HepG2 (cell line): ENCODE results near the gene SPTBN5. TPM values are rescaled to one million over a fixed set of nuclear protein-coding genes. Genes with fewer than 3 reads are reported as not detected.

ENCODE experiments used
- ATAC-seq: fragments of 200-7000 bp; cut with Tn5 transposase; 3 replicates; pipeline ENCODE4 v1.9.1; 2020; ENCODE audit warnings: mild to moderate bottlenecking, moderate library complexity
- BruUV-seq: library from RNA; stranded (reverse); fragments of 400-500 nt; replicated peaks from 2 replicates; lab custom pipeline; 2021; lab: Mats Ljungman, UMichigan
- CTCF ChIA-PET: fragments of 300-600 bp; formaldehyde crosslinking; extraction: SDS; loops from one replicate; lab custom pipeline; 2021; ENCODE audit warnings: low total read pairs, inconsistent platforms, low intra/inter-chr PET ratio; lab: Yijun Ruan, JAX
- POLR2A ChIA-PET: fragments of 350-600 bp; sonication (Branson Sonifier 250); formaldehyde crosslinking; loops from one replicate; lab custom pipeline; 2020; ENCODE audit warnings: antibody characterized with exemption, inconsistent platforms; lab: Yijun Ruan, JAX
- DNase-seq: peaks from one replicate; pipeline ENCODE4 v3.0.0-alpha.2; 2015; ENCODE audit warnings: low spot score
- FAIRE-seq: peaks from 3 replicates; lab custom pipeline; 2011; peaks lifted over from hg19 to GRCh38; lab: Jason Lieb, UNC
- H2AFZ ChIP-seq: one replicate; pipeline ENCODE4 v1.6.1; 2011; ENCODE audit warnings: low read length, inconsistent platforms
- H3K27ac ChIP-seq: fragments of 300-600 bp; 3 replicates; pipeline ENCODE4 v1.8.0; 2011; ENCODE audit warnings: mixed run types, mild to moderate bottlenecking, mixed read lengths, low read length, inconsistent platforms; ENCODE audit not compliant: insufficient read depth; ENCODE audit errors: extremely low read length
- H3K27me3 ChIP-seq, 2 experiments: fragments of 200-600 bp in 1 of 2; 2 replicates in 1 of 2; 3 replicates in 1 of 2; pipeline versions ENCODE4 v1.6.0 to v1.8.0; 2011; ENCODE audit warnings: low read length in 2 of 2, mild to moderate bottlenecking in 2 of 2, moderate library complexity in 2 of 2, inconsistent platforms in 1 of 2; ENCODE audit not compliant: insufficient read depth in 2 of 2, control insufficient read depth in 1 of 2
- H3K36me3 ChIP-seq, 2 experiments: fragments of 200-600 bp in 1 of 2; replicated peaks in 1 of 2; 2 replicates in 1 of 2; 3 replicates in 1 of 2; pipeline versions ENCODE4 v1.5.1 to v1.8.0; 2011; ENCODE audit warnings: low read length in 2 of 2, inconsistent platforms in 1 of 2; ENCODE audit not compliant: insufficient read depth in 2 of 2, control insufficient read depth in 1 of 2
- H3K4me1 ChIP-seq: 2 replicates; pipeline ENCODE4 v1.5.1; 2012; ENCODE audit warnings: low read length, inconsistent platforms; ENCODE audit not compliant: insufficient read depth
- H3K4me2 ChIP-seq: 2 replicates; pipeline ENCODE4 v1.6.0; 2011; ENCODE audit warnings: low read depth, low read length, inconsistent platforms
- H3K4me3 ChIP-seq, 3 experiments: fragments of 200-600 bp in 1 of 3; sonication (generic), shearing (Covaris generic) in 1 of 3; replicated peaks in 1 of 3; 2 replicates each; pipeline ENCODE4 v1.5.1; 2011 to 2016; ENCODE audit warnings: low read length in 3 of 3, inconsistent platforms in 2 of 3, low read depth in 2 of 3, mild to moderate bottlenecking in 2 of 3, control low read depth in 1 of 3, mixed read lengths in 1 of 3; ENCODE audit not compliant: insufficient read depth in 1 of 3
- H3K79me2 ChIP-seq: one replicate; pipeline ENCODE4 v1.6.1; 2011; ENCODE audit warnings: low read length, inconsistent platforms; ENCODE audit not compliant: insufficient read depth
- H3K9ac ChIP-seq: 2 replicates; pipeline ENCODE4 v1.6.0; 2011; ENCODE audit warnings: mild to moderate bottlenecking, low read depth, low read length, inconsistent platforms; ENCODE audit not compliant: insufficient read depth
- H3K9me3 ChIP-seq: 2 replicates; pipeline ENCODE4 v1.5.1; 2012; ENCODE audit warnings: mild to moderate bottlenecking, low read length
- H4K20me1 ChIP-seq: 2 replicates; pipeline ENCODE4 v1.6.0; 2011; ENCODE audit warnings: inconsistent platforms, mild to moderate bottlenecking, low read length, moderate library complexity; ENCODE audit not compliant: insufficient read depth
- KDM3A ChIP-seq: IDR thresholded peaks from 2 replicates; pipeline ENCODE4 v1.6.1; 2018; ENCODE audit warnings: low read depth, missing compliant biosample characterization
- NCOA5 ChIP-seq: sonication (generic); formaldehyde crosslinking; IDR thresholded peaks from 2 replicates; pipeline ENCODE4 v1.4.0; 2020; ENCODE audit warnings: missing genetic modification reagents
- PAF1 ChIP-seq: IDR thresholded peaks from 2 replicates; pipeline ENCODE4 v1.6.1; 2016; ENCODE audit warnings: missing genetic modification reagents, missing compliant biosample characterization
- RBM39 ChIP-seq: fragments of 200-400 bp; formaldehyde crosslinking; IDR thresholded peaks from one replicate; pipeline ENCODE4 v1.6.1; 2018; ENCODE audit warnings: antibody characterized with exemption, mild to moderate bottlenecking, low read depth, low read length; ENCODE audit not compliant: poor library complexity, severe bottlenecking
- SMAD1 ChIP-seq: sonication (generic); formaldehyde crosslinking; IDR thresholded peaks from 2 replicates; pipeline ENCODE4 v1.4.0; 2020; ENCODE audit warnings: missing genetic modification reagents, low read depth, mild to moderate bottlenecking, borderline replicate concordance
- TCF7 ChIP-seq: sonication (generic); IDR thresholded peaks from 2 replicates; pipeline ENCODE4 v1.6.1; 2016; ENCODE audit warnings: antibody characterized with exemption, low read depth
- TCF7L2 ChIP-seq: IDR thresholded peaks from 2 replicates; pipeline ENCODE4 v1.6.1; 2011; ENCODE audit warnings: mild to moderate bottlenecking, low read depth, low read length, moderate library complexity
- TOE1 ChIP-seq: sonication (generic); formaldehyde crosslinking; IDR thresholded peaks from 2 replicates; pipeline ENCODE4 v1.4.0; 2020; ENCODE audit warnings: mild to moderate bottlenecking, missing genetic modification reagents
- TSC22D2 ChIP-seq: sonication (generic); formaldehyde crosslinking; IDR thresholded peaks from 2 replicates; pipeline ENCODE4 v1.5.1; 2020; ENCODE audit warnings: missing genetic modification reagents, mild to moderate bottlenecking, borderline replicate concordance
- ZNF230 ChIP-seq: sonication (generic); formaldehyde crosslinking; IDR thresholded peaks from 2 replicates; pipeline ENCODE4 v1.4.0; 2020; ENCODE audit warnings: mild to moderate bottlenecking, missing genetic modification reagents
- ZNF331 ChIP-seq: sonication (generic); formaldehyde crosslinking; IDR thresholded peaks from 2 replicates; pipeline ENCODE4 v1.4.0; 2020; ENCODE audit warnings: missing genetic modification reagents
- ZNF816 ChIP-seq: sonication (generic); formaldehyde crosslinking; IDR thresholded peaks from 2 replicates; pipeline ENCODE4 v1.8.0; 2022; ENCODE audit warnings: missing genetic modification reagents, mild to moderate bottlenecking, borderline replicate concordance
- WGBS: methylation state at CpG from one replicate; pipeline ENCODE4 v1.1.6; 2017; ENCODE audit warnings: low lambda C conversion rate; 5-methylcytosine and 5-hydroxymethylcytosine counted together
- in situ Hi-C: cut with HindIII; loops from 2 replicates; pipeline ENCODE4 v1.10.0; 2017; ENCODE audit warnings: low pct_unique_long_range_greater_than_20kb; ENCODE audit not compliant: extremely low pct_ligation_motif_present
- intact Hi-C: fragments of 100-400 bp; cut with micrococcal nuclease; formaldehyde crosslinking; loops from one replicate; pipeline ENCODE4 v1.10.0; 2022; ENCODE audit not compliant: unreplicated experiment
- polyA plus RNA-seq, 8 experiments: library from polyadenylated mRNA; depleted of rRNA in 3 of 8; stranded (reverse) in 7 of 8; unstranded in 1 of 8; fragments of >200 nt; fragmentation: Illumina TruSeq in 4 of 8; extraction: Trizol in 4 of 8; gene quantifications; 2 replicates each; pipeline versions ENCODE4 v1.2.1 to v1.2.3, GENCODE V29; 2011 to 2016; ENCODE audit warnings: low read depth in 4 of 8, missing spikeins in 1 of 8, mixed read lengths in 1 of 8; ENCODE audit not compliant: insufficient read depth in 1 of 8
- total RNA-seq, 5 experiments: library from RNA; depleted of rRNA; stranded (reverse); fragments of >200 nt; fragmentation: Illumina TruSeq; extraction: Trizol; gene quantifications; 2 replicates each; pipeline ENCODE4 v1.2.3, GENCODE V29; 2016; ENCODE audit warnings: low read depth in 1 of 5
- TF ChIP-seq, protein P1 (sequence below): conservative IDR thresholded peaks from 2 replicates; pipeline ENCODE4 v1.6.1; 2018; ENCODE audit warnings: missing genetic modification reagents
- TF ChIP-seq, protein P2 (sequence below): fragments of 450-650 bp; IDR thresholded peaks from 2 replicates; pipeline ENCODE4 v1.6.1; 2016
- TF ChIP-seq, protein P3 (sequence below): sonication (generic); formaldehyde crosslinking; IDR thresholded peaks from 2 replicates; pipeline ENCODE4 v1.8.0; 2022; ENCODE audit warnings: mild to moderate bottlenecking, missing genetic modification reagents, moderate library complexity
- TF ChIP-seq, protein P4 (sequence below): IDR thresholded peaks from 2 replicates; pipeline ENCODE4 v1.6.1; 2018; ENCODE audit warnings: missing genetic modification reagents, mild to moderate bottlenecking, missing compliant biosample characterization

Gene SPTBN5
- total and polyA plus RNA-seq, 2 of the 13 experiments (the other 11 are each of a cell fraction or from before 2014, with no cell fraction given): 0.01 to 0.07 TPM

DNA sequence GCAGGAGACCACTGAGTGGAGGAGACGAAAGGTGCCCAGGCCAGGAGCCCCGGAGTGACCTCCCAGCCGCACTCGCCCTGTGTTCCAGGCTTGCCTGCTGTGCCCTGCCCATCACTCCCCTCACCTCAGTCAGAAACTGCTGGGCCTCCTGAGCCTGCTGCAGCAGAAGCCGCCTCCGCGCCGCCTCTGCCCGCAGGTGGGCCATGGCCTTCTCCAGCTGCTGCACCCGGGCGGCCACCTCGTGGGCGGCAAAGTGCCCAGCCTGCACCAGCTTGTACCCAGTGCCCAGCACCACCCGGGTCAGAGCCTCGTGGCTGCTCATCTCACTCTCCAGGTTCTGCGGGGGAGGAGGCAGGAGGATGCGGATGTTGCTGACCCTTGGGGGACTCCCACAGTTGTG is 37.6 kb downstream of the SPTBN5 start (continued):
- TF ChIP-seq, protein P1, sequence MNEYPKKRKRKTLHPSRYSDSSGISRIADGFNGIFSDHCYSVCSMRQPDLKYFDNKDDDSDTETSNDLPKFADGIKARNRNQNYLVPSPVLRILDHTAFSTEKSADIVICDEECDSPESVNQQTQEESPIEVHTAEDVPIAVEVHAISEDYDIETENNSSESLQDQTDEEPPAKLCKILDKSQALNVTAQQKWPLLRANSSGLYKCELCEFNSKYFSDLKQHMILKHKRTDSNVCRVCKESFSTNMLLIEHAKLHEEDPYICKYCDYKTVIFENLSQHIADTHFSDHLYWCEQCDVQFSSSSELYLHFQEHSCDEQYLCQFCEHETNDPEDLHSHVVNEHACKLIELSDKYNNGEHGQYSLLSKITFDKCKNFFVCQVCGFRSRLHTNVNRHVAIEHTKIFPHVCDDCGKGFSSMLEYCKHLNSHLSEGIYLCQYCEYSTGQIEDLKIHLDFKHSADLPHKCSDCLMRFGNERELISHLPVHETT (CRISPR knock-in tag): no peak
- TF ChIP-seq ZNF230 (CRISPR knock-in tag): no peak
- TF ChIP-seq TCF7: no peak
- TF ChIP-seq, protein P2, sequence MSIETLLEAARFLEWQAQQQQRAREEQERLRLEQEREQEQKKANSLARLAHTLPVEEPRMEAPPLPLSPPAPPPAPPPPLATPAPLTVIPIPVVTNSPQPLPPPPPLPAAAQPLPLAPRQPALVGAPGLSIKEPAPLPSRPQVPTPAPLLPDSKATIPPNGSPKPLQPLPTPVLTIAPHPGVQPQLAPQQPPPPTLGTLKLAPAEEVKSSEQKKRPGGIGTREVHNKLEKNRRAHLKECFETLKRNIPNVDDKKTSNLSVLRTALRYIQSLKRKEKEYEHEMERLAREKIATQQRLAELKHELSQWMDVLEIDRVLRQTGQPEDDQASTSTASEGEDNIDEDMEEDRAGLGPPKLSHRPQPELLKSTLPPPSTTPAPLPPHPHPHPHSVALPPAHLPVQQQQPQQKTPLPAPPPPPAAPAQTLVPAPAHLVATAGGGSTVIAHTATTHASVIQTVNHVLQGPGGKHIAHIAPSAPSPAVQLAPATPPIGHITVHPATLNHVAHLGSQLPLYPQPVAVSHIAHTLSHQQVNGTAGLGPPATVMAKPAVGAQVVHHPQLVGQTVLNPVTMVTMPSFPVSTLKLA: no peak
- TF ChIP-seq, protein P3, sequence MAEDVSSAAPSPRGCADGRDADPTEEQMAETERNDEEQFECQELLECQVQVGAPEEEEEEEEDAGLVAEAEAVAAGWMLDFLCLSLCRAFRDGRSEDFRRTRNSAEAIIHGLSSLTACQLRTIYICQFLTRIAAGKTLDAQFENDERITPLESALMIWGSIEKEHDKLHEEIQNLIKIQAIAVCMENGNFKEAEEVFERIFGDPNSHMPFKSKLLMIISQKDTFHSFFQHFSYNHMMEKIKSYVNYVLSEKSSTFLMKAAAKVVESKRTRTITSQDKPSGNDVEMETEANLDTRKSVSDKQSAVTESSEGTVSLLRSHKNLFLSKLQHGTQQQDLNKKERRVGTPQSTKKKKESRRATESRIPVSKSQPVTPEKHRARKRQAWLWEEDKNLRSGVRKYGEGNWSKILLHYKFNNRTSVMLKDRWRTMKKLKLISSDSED (CRISPR knock-in tag): no peak
- TF ChIP-seq KDM3A (CRISPR knock-in tag): no peak
- no peak for TF ChIP-seq SMAD1 (CRISPR knock-in tag)

DNA sequence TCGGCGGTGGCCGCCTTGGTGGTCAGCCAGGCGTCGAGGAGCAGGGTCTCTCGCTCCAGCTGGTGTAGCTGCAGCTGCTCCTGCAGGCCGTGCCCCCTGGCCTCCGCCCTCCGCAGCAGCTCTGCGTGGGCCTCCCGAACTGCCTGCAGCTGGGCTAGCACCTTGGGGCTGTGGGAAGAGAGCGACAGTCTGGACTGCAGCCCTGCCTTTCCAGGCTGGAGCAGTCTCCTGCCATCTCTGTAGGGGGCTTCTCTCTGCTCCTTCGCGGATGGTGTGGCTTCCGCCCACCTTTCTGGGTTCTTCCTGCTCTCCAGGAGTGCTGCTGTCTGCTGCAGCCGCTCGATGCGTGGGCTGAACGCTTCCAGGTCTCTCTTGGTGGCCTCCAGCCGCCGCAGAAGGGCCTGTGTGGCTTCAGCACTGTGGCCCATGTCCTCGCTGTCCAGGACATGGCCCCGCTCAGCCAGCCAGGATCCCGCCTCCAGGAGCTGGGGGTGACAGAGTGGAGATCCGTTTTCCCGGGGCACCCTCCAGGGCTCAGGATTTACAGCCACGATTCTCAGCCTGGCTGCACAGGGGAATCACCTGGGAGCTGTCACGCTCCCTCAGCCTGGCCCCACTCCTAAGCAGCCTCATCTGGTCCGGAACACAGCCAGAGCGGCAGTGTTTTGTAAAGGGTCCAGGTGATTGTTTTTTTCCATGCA is 38.4 kb downstream of the SPTBN5 start:
- H3K27ac ChIP-seq: no peak overlapping the region
- ChIA-PET CTCF (no interaction called here), POLR2A (no interaction called here)
- no peak for FAIRE-seq
- H3K27me3 ChIP-seq: peaks cover 10 to 35% of the 10 kb centered on the region in 2 experiments; a peak in 4 of 5 replicates
- no peaks in the 10 kb centered on the region for H4K20me1 ChIP-seq
- peaks cover 27% of the 10 kb centered on the region for H3K4me1 ChIP-seq
- intact Hi-C loops: no loop called here
- WGBS: 46% methylated on average over 18 of the region's 30 CpGs
- H3K4me2 ChIP-seq: no peak overlapping the region
- no peaks in the 10 kb centered on the region for H3K9me3 ChIP-seq
- no peak for ATAC-seq
- no peak overlapping the region for H3K9ac ChIP-seq
- DNase-seq: no peak
- no peaks in the 10 kb centered on the region for H3K79me2 ChIP-seq
- no peak overlapping the region for H3K4me3 ChIP-seq
- in situ Hi-C loops: no loop called here
- H2AFZ ChIP-seq: no peak overlapping the region
- BruUV-seq: no TSS peak
- H3K36me3 ChIP-seq: no peaks in the 10 kb centered on the region
- TF ChIP-seq ZNF331 (CRISPR knock-in tag) (no peak), PAF1 (CRISPR knock-in tag) (no peak), TSC22D2 (CRISPR knock-in tag) (no peak), RBM39 (no peak), TCF7L2 (no peak), ZNF816 (no peak), TOE1 (CRISPR knock-in tag) (no peak), NCOA5 (no peak)
- TF ChIP-seq, protein P4, sequence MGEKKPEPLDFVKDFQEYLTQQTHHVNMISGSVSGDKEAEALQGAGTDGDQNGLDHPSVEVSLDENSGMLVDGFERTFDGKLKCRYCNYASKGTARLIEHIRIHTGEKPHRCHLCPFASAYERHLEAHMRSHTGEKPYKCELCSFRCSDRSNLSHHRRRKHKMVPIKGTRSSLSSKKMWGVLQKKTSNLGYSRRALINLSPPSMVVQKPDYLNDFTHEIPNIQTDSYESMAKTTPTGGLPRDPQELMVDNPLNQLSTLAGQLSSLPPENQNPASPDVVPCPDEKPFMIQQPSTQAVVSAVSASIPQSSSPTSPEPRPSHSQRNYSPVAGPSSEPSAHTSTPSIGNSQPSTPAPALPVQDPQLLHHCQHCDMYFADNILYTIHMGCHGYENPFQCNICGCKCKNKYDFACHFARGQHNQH: no peak
